ENCODE measurements around the gene LSM6.

Gene LSM6

DNA sequence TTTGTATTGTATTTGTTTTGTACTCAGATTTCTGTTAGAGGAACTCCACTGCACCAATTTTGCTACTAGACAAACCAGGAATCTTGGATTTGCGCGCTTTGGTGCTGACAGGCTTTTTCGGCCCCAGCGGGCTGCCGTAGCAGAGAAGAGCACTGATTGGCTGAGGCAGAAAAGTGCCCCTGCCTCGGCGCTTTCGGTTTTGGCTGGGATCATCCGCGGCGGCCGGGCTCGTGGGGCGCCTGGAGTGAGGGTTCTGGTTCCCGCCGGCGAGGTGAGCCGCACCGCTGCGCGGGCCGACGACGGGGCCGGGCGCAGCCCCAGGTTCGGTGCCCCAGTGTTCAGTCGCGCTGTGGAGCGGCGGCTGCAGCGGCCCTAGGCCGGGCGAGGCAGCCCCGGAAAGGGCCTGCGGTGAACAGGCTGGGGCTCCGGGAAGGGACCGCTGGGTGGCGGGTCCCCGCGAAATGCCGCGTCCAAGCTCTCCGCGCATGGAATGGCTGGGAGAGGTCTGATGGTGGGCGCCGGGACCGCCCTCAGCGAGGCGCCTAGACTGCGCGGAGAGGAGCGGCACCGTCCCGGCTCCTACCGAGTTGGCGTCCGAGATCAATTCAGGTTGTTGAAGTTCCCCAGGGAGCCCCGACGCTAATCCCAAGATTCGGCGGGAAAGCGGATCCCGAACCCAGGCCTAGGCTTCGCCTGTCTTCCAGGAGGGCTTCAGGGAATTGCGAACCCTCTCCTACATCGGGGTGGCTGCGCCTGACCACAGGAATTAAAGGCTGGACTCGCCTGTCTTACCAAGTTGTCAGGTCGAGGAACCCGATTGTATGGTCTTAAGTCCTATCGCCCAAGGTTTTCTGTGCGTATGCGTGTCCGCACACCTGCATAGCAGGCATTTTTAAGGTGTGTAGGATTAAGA is at the start of gene LSM6:
Gene LSM6 (plus strand): TSS at position 178 of the 913 bp plus-strand sequence. CDS start 7,204 bp downstream, outside the sequence.
- H3K9me3 ChIP-seq = no peaks in the 10 kb centered on the region
- H3K36me3 ChIP-seq (replicated peaks) = no peaks in the 10 kb centered on the region
- in situ Hi-C loops (cut with MboI; ENCODE audit: low sequenced_read_pairs) = no loop called here
- peak within 1 kb of the TSS; percentile 87 for H3K4me3 ChIP-seq
- no peaks in the 10 kb centered on the region for H3K27me3 ChIP-seq (ENCODE audit: low read depth)
- H3K4me1 ChIP-seq = peaks cover 4% of the 10 kb centered on the region
- DNase-seq (ENCODE audit: low spot score in 2 of 2) = peak; percentile 83 to 87

DNA sequence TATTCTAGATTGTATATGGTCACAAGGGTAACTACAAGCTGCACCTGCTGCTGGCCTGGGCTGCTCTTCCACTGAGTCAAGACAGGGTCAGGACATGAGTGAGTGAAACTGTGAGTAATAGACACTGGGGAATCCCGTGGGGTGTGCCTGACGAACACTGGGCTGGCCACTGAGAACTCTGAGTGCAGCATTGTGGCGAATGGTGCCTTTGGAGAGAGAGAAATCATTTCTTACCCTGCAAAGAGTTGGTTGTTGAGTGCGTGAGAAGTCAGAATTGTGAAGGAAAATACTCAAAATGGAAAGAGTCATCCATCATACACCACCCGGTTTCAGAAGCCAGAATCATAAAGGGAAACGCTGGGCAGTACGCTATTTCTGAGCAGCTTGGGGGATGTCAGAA is 43.1 kb upstream of the LSM6 start:
- H3K27me3 ChIP-seq (ENCODE audit: low read depth) = no peaks in the 10 kb centered on the region
- no peaks in the 10 kb centered on the region for H3K36me3 ChIP-seq (replicated peaks)
- no peak overlapping the region for H3K4me3 ChIP-seq
- no peaks in the 10 kb centered on the region for H3K4me1 ChIP-seq
- no peaks in the 10 kb centered on the region for H3K9me3 ChIP-seq
- DNase-seq (ENCODE audit: low spot score in 2 of 2) = no peak
- in situ Hi-C loops (cut with MboI; ENCODE audit: low sequenced_read_pairs) = no loop called here

DNA sequence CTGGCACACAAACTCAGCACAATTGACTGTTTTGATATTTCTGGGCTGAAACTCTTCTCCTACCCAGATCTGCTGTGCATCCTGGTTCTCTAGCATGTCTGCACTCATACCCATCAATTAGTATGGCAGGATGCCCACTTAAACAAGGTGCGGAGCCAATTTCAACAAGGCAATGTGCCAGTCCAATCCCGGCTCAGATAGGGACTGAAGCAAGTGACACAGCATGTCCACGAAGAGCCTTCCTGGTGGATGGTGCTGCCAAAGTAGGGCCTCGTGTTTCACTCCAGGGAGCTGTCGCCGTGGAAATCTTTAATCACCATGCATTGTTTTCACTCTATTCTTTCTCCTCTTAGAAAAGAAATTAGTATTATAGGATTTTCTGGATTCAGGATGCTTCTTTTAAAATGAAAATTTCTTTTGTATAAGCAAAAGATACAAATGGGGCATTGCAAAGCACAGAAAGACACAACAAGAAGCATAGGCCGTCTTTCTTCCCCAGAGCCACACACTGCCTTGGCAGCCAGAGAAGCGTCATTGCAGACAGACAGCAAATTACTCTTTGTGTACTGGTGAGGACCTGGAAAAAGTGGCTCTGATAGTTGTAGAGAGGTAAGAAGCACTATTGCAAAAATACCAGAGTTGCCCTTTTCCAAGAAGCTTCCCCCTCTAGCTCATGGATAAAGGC is 40.6 kb upstream of the LSM6 start:
- in situ Hi-C loops (cut with MboI; ENCODE audit: low sequenced_read_pairs) = no loop called here
- Histone ChIP-seq H3K4me3 (no peak overlapping the region), H3K36me3 (replicated peaks) (no peaks in the 10 kb centered on the region), H3K4me1 (no peaks in the 10 kb centered on the region), H3K27me3 (ENCODE audit: low read depth) (no peaks in the 10 kb centered on the region), H3K9me3 (no peaks in the 10 kb centered on the region)
- DNase-seq (ENCODE audit: low spot score in 2 of 2) = no peak

DNA sequence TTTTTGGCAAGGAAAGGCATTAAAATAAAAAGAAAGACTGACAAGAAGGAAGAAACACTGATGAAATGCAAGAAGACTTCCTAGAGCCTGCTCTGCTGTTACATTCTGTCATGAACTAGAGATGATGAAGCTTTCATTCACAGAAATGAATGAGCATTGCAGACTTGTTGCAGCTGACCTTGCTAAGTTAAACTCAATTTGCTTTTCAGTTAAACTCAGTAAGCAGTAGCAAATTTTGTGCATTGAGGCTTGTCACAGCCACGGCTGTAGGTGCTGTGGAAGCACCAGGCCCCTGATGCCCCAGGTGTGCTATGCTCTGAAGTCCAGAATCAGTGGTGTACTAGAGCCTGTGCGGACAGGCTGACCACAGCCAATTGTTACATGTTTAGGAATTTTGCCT is 39.6 kb upstream of the LSM6 start:
- in situ Hi-C loops (cut with MboI; ENCODE audit: low sequenced_read_pairs) = no loop called here
- H3K4me1 ChIP-seq = no peaks in the 10 kb centered on the region
- no peak overlapping the region for H3K4me3 ChIP-seq
- no peaks in the 10 kb centered on the region for H3K27me3 ChIP-seq (ENCODE audit: low read depth)
- no peak for DNase-seq (ENCODE audit: low spot score in 2 of 2)
- no peaks in the 10 kb centered on the region for H3K36me3 ChIP-seq (replicated peaks)
- H3K9me3 ChIP-seq = no peaks in the 10 kb centered on the region

DNA sequence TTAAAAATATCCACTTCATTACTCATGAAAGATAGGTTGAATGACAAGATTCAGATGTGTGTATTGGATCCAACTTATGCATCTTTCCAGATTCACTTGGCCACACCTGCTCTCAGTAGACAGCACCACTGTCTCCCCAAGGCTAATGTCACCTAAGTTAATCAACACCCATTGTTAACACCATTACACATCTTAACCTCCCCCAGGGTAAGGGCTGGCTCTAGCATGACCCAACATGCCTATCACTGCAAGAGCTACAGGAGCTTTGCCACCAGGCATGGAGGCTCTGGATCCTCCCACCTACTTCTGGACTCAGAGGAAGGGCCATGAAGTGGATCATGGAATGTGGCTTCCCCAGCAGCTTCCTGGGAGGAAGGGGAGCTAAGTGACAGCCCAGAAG is 32.8 kb upstream of the LSM6 start:
- H3K36me3 ChIP-seq (replicated peaks) = no peaks in the 10 kb centered on the region
- no peaks in the 10 kb centered on the region for H3K27me3 ChIP-seq (ENCODE audit: low read depth)
- no peaks in the 10 kb centered on the region for H3K9me3 ChIP-seq
- in situ Hi-C loops (cut with MboI; ENCODE audit: low sequenced_read_pairs) = no loop called here
- H3K4me3 ChIP-seq = no peak overlapping the region
- no peak for DNase-seq (ENCODE audit: low spot score in 2 of 2)
- no peaks in the 10 kb centered on the region for H3K4me1 ChIP-seq

DNA sequence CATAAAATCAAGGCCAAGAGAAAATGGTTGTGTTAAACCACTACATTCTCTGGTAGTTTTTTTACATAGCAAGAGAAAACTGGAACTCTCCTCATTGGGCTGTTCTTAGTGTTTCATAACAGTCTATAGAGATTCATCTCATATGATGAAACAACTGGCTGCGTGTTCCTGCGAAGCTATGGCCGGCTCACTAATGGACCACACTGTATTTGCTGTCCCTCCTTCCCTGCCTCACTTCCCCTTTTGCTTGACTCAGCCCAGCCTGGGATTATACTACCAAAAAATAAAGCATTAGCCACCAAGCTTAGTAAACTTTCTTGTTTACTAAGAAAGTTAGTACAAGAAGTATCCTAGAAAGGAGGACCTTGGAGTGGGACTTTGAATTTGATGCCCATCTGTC is 31.6 kb upstream of the LSM6 start:
- no peaks in the 10 kb centered on the region for H3K27me3 ChIP-seq (ENCODE audit: low read depth)
- no peaks in the 10 kb centered on the region for H3K4me1 ChIP-seq
- no peaks in the 10 kb centered on the region for H3K36me3 ChIP-seq (replicated peaks)
- H3K9me3 ChIP-seq = no peaks in the 10 kb centered on the region
- DNase-seq (ENCODE audit: low spot score in 2 of 2) = no peak
- no peak overlapping the region for H3K4me3 ChIP-seq
- in situ Hi-C loops (cut with MboI; ENCODE audit: low sequenced_read_pairs) = no loop called here

DNA sequence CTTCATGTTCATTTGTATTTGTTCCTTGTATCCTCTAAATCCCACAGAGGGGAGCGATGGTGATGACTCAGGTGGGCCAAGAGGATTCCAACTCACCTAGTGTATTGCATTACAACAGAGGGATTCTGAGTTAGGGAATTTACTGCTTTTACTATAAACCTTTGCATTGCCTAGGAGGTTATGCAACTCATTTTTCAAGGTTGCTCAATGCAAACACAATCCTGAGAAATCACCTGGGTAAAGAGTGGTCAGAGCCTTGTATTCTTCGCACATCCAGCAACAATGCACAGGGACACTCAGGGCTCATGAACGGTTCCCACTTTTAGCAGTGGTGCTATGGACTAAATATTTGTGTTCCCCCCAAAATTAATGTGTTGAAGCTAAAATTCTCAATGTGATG is 28.6 kb upstream of the LSM6 start:
- Histone ChIP-seq H3K4me1 (no peaks in the 10 kb centered on the region), H3K36me3 (replicated peaks) (no peaks in the 10 kb centered on the region), H3K9me3 (no peaks in the 10 kb centered on the region), H3K4me3 (no peak overlapping the region), H3K27me3 (ENCODE audit: low read depth) (no peaks in the 10 kb centered on the region)
- in situ Hi-C loops (cut with MboI; ENCODE audit: low sequenced_read_pairs) = no loop called here
- DNase-seq (ENCODE audit: low spot score in 2 of 2) = no peak

DNA sequence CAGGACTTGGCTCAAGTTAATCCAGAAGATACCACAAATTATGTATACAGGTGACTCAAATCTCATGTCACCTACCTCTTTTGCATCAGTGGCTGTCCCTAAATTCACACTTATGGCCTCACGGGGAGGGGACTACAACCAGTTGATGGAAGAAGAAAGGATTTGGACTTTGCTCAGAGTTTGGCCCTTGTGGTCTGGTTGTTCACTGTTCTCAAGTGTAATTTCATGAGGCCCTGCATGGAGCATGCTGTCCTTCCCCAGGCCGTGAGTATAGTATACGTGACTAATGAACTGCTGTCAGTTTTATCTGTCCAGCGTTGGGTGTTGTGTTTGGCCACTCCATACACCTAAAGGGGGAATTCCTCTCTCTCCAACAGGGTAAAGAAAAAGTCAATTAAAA is 27.5 kb upstream of the LSM6 start:
- peaks cover 2% of the 10 kb centered on the region for H3K4me1 ChIP-seq
- no peaks in the 10 kb centered on the region for H3K27me3 ChIP-seq (ENCODE audit: low read depth)
- no peaks in the 10 kb centered on the region for H3K36me3 ChIP-seq (replicated peaks)
- in situ Hi-C loops (cut with MboI; ENCODE audit: low sequenced_read_pairs) = no loop called here
- H3K9me3 ChIP-seq = no peaks in the 10 kb centered on the region
- DNase-seq (ENCODE audit: low spot score in 2 of 2) = no peak
- no peak overlapping the region for H3K4me3 ChIP-seq

DNA sequence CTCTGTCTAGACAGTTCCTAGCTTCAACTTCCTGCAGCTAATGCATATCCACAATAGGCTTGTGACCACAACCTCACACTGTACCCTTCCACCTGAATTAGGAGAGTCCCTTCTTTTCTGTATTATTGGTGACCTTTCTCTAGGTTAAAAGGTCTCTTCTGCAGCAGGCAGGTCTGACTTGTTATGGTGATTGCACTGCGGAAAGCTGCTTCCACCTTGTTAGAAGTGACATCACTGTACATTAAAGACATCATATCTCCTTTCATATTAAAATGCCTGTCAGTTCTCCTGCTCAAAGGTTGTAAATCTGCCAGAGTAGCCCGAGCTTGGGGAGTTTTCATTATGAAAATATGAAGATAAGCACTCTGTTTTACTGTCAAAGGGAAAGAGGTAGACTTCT is 21.5 kb upstream of the LSM6 start:
- Histone ChIP-seq H3K36me3 (replicated peaks) (no peaks in the 10 kb centered on the region), H3K9me3 (no peaks in the 10 kb centered on the region), H3K4me3 (no peak overlapping the region), H3K4me1 (peaks cover 19% of the 10 kb centered on the region), H3K27me3 (ENCODE audit: low read depth) (0 out of 2 replicates have a peak, but pooled peaks cover 2% of the 10 kb centered on the region)
- in situ Hi-C loops (cut with MboI; ENCODE audit: low sequenced_read_pairs) = no loop called here
- DNase-seq (ENCODE audit: low spot score in 2 of 2) = peak in 1 of 2 experiments; percentile 11

DNA sequence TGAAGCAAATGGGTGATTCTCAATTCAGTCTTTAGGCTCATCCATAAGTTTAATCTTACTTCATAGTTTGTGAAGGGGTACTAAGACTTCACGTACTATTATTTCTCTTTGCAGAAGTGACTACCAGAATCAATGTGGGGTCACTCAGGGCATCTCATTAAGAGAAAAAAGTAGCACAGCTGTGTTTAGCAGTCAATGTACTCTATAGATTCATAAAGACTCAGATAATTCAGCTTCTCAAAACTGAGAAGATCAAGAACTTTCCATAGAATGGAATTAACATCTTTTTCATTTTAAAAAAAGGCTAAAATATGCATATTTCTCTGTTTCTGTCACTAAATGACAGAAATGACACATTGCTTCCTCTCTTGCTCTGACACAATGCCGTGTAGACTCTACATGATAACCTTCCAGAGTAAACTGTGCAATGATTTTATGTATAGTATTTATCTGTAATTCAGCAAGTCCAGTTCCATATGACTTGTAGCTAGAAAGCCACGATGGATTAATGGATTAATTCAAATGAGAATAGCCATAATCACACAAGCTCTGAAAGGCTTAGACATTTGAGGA is 20.3 kb upstream of the LSM6 start:
- Histone ChIP-seq H3K4me1 (peaks cover 19% of the 10 kb centered on the region), H3K36me3 (replicated peaks) (no peaks in the 10 kb centered on the region), H3K27me3 (ENCODE audit: low read depth) (peaks cover 6% of the 10 kb centered on the region; the same call in 1 of the 2 replicates), H3K4me3 (no peak overlapping the region), H3K9me3 (no peaks in the 10 kb centered on the region)
- no peak for DNase-seq (ENCODE audit: low spot score in 2 of 2)
- in situ Hi-C loops (cut with MboI; ENCODE audit: low sequenced_read_pairs) = no loop called here

DNA sequence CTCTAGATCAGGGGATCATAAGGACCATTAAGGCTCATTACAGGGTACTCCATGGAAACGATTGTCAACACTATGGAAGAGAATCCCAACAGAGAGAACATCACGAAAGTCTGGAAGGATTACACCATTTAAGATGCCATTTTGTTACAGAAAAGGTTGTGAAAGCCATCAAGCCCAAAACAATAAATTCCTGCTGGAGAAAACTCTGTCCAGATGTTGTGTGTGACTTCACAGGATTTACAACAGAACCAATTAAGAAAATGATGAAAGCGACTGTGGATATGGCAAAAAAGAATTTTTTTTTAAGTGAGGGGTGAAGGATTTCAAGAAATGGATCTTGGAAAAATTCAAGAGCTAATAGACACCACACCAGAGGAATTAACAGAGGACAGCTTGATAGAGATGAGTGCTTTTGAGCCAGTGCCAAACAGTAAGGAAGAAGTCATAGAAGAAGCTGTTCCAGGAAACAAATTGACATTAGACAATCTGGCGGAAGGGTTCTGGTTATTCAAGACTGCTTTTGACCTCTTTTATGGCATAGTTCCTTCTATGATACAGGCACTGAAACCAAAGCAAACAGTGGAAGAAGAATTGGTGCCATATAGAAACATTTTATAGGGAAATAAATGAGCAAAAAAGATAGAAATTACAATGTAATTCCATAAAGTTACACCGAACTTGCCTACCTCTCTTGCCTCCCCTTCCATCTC is 17.3 kb upstream of the LSM6 start:
- H3K9me3 ChIP-seq = no peaks in the 10 kb centered on the region
- peaks cover 8% of the 10 kb centered on the region for H3K27me3 ChIP-seq (ENCODE audit: low read depth)
- peaks cover 15% of the 10 kb centered on the region for H3K4me1 ChIP-seq
- no peak overlapping the region for H3K4me3 ChIP-seq
- DNase-seq (ENCODE audit: low spot score in 2 of 2) = no peak
- in situ Hi-C loops (cut with MboI; ENCODE audit: low sequenced_read_pairs) = no loop called here
- no peaks in the 10 kb centered on the region for H3K36me3 ChIP-seq (replicated peaks)

DNA sequence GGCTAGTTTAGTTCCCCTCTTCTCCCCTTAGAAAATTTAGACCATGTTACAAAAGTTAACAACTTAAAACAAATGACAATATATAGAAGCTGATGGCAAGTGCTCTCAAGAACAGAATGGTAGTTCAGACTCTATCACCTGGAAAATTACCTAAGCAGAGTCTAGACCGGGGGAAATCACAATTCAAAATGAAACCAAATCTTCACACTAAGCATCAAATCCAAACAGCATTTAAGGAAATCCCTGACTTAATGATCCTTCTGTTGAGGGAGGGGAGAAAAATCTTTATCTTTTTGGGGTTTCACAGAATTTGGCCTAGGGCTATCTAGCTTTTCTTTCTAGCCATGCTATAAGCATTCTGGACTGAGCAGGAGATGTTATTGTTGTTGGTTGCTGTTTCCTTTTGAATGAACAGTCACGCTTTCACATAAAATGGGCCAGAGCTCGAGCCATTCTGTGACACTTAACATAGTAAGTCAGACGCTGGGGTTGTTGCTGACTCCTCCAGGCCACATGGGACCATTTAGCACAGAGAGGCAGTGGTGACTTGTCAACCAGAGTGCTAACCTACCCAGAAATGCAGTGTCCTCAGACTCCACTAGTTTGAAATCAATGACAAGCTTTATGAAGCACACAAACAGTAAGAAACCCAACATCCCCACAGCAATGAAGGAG is 16.0 kb upstream of the LSM6 start:
- DNase-seq (ENCODE audit: low spot score in 2 of 2) = no peak
- Histone ChIP-seq H3K4me3 (no peak overlapping the region), H3K27me3 (ENCODE audit: low read depth) (peaks cover 11% of the 10 kb centered on the region), H3K36me3 (replicated peaks) (no peaks in the 10 kb centered on the region), H3K9me3 (no peaks in the 10 kb centered on the region), H3K4me1 (peaks cover 2% of the 10 kb centered on the region)
- in situ Hi-C loops (cut with MboI; ENCODE audit: low sequenced_read_pairs) = no loop called here

DNA sequence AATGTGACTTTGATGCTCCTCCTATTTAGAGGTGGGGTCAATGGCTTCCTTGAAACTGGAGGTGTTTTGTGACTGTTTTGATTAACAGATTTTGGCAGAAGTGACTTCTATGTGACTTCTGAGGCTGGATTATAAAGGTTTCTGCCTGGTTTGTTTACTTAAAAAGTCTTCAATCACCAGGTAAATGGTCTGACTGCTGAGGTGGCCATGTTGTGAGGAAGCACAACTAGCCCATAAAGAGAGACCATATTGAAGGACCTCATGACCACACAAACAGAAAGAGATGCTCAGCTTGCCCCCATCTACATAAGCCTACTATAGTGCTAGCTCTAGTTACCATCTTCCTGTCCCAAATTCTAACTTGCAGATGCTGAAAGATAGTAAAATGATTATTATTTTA is 14.3 kb upstream of the LSM6 start:
- H3K4me3 ChIP-seq = no peak overlapping the region
- no peaks in the 10 kb centered on the region for H3K36me3 ChIP-seq (replicated peaks)
- H3K27me3 ChIP-seq (ENCODE audit: low read depth) = peaks cover 11% of the 10 kb centered on the region
- DNase-seq (ENCODE audit: low spot score in 2 of 2) = no peak
- no peaks in the 10 kb centered on the region; the same call in 1 of the 2 replicates for H3K4me1 ChIP-seq
- H3K9me3 ChIP-seq = no peaks in the 10 kb centered on the region
- in situ Hi-C loops (cut with MboI; ENCODE audit: low sequenced_read_pairs) = no loop called here

All from HAP-1 (cell line).